Middle frontal gyrus (tissue), 1 donor: Measurements from ENCODE around the gene DCUN1D5.

Source experiments
- DNase-seq: peaks from one replicate; pipeline ENCODE4 v3.0.0-alpha.2; 2015; ENCODE audit warnings: low spot score; ENCODE audit errors: extremely low spot score

DCUN1D5 gene

GRCh38 chr11:103091801-103092524, at the start of gene DCUN1D5:
Gene DCUN1D5, minus strand, starts transcription at chr11:103092160. Its CDS starts 288 bp downstream, at chr11:103091872.
- DNase-seq: peak; percentile 92

DNA sequence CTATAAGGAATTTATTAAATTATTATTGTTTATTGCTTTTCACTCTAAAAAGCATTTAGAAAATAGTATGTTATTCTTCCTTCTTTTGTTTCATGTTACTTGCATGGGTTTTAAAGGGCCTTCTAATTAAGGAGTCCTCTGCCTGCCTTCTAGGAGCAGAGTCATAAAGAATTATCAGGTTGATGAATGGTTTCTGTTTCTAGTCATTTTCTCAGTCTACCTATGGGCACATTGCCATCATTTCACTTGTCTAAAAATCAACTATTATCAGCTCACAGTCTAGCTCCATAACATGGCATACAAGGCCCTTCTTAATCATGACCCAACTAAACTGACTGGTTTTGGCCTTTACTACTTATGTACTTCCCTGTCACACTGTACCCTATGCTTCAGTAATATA, 33.5 kb upstream of the DCUN1D5 start:
- DNase-seq: no peak

DNA sequence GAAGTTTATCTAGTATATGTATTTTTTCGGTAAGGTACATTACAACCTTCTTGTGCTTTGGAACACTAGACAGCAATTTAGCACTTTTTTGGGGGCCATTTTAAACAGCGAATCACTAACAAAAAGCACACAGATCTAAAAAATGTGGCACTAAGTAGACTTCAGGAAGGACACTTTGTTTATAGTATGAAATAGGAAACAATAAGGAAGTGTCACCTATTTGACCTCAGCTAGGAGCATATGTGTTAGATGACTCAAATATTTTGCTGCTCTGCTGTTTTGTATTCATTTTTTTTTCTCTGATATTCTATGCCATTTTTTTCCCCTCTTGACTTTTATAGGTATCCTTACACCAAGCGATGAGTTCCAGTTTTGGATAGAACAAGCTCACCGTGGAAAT, 22.9 kb upstream of the DCUN1D5 start:
- no peak for DNase-seq

DNA sequence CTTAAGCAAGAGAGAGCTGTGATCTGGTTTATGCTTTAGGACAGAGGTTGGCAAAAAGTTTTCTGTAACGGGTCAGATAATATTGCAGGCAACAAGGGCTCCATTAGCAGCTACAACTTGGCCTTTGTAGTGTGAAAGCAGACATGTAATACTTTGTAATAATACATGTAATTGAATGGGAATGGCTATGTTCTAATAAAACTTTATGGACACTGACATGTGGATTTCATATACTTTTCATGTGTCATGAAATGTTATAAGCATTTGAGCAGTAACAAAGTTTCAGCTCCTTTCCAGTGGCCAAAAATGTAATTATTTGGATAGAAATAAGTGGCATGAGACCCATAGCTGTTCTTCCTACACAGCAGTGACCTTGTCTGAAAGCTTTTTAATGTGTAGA, 20.4 kb upstream of the DCUN1D5 start:
- DNase-seq: no peak

- no peak for DNase-seq
Measured at GRCh38 chr11:103111400-103111799, 19.4 kb upstream of the DCUN1D5 start.

DNA sequence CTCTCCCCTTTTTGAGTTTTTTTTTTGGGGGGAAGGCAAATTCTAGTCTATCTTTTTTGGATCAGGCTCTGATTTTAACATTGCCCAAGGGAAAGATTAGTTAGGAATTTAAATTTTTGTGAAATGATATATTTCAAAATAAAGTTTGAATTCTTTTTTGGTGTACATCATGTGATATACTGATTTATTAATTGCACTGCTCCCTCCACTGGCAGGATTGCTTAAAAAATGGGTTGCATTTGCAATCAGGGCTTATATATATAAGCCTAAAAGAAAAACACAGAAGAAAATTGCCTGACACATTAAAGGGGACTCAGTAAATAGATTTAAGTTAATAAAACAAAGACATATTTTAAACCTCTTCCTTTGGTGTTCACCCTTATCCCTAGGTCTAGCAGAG, 18.4 kb upstream of the DCUN1D5 start:
- no peak for DNase-seq

- no peak for DNase-seq
Measured at GRCh38 chr11:103109818-103110388, 17.9 kb upstream of the DCUN1D5 start.

DNA sequence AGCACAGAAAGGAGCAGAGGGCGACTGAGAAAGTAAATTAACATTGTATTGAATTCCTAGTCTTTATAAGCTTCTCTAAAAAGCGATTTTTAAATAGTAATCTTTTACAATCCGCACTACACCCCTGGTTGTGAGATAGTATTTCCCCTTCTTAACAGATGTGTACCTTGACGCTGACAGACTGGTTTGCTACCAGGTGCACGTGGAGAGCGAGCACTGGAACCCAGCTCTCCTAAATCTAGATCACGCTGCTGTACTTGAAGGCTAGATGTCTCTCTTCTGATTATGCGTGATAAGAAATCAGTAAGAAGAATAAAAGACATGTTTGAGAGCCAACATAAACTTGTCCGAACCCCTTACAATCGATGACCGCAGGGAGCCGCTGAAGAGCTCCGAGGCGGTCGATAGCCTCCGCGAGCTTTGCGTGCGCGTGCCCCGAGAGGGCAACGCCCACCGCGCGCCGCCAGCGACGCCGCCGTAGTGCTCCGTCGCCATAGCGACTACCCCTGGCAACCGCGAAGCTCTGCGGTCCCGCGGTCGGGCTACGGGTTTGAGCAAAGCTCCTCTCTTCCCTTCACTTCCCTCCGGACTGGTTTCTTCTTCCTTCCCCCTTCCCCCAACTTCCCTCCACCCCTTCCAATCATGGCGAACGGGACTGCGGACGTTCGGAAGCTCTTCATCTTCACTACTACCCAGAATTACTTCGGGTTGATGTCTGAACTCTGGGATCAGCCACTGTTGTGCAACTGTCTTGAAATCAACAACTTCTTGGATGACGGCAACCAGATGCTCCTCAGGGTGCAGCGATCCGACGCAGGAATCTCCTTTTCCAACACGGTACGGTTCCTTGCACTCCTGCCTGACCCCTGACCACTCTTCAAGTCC, 17.2 kb upstream of the DCUN1D5 start, which contains the start of gene DYNC2H1:
TSS of gene DYNC2H1 (plus strand) at position 494 of the 885 bp plus-strand sequence. CDS start at position 643, 149 bp downstream.
- DNase-seq: peak; percentile 83

DNA sequence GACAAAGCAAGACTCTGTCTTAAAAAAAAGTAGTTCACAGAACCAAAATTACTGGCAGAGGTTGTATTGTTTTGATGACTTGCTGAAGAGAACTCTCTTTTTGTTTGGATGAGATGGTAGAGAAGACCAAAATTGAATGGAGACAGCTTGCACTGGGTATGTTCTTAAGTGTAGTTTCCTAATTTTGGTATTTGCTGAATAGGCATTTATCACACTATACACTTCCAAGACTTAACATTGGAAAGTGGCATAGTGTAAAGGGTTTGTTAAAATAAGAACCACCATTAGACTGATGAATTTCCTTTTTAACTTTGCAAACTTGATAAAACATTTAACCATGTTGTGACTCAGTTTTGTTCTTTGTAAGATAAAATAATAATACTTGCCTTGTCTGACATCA, 5.3 kb upstream of the DCUN1D5 start:
- DNase-seq: no peak

DNA sequence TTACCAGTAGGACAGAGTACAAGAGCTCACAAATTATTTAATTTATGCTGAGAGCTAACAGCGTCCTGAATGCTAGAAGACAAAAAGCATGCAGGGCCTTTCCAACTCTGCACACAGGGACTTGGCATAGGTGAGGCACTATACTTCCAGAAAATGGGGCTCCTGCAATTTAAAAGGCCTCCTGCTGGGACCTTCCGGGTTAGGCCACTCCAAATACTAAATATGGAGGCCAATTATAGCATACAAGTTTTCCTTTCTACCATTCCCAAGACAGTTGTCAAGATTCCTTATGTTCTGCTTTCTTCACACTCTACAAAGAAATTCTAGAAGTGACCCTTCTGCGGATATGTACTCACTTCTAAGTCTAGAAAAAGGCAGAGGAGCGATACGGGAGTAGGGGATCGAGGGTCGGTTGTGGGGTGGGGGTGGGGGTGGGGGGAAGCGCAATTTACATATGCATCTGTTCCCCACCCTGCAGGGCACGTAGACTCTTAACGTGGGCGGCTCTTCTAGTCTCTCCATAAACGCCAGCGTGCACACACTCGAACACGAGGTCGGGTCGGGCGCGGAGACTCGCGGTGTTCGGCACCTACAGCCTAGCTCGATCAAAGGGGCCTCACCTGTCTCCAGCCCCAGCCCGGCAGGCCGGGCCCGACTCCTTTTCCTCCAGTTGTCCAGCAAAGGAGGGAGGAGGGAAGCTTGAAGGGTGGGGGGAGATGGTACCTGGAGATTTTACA, 728 bp downstream of the DCUN1D5 start:
- no peak for DNase-seq

GRCh38 chr11:103086461-103086860, 5.5 kb downstream of the DCUN1D5 start:
- DNase-seq: no peak

DNA sequence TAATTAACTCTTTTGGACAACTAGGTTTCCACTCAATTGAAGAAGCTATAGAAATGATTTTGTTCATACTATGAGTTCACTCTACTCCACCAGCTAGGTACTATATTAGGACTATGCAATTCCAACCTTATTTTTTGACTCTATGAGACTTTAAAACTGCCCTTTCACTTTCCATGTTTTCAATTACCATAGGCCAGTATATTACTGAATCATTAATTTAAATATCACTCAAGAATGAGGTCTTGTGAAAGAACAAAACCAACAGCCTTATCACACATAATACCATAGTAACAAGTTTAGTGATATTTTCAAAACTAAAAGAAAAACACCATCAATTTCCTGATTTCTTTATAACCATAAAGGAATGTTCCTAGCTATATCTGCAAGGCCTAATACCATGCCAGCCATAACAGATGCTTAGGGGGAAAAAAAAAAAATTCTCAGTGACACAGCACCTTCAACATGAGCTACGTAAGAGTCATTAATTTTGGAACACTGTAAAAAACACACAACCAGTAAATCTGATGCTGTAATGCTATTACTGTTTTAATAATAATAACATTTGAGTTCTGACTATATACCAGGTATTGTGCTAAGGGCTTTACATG, 6.1 kb downstream of the DCUN1D5 start:
- DNase-seq: no peak

DNA sequence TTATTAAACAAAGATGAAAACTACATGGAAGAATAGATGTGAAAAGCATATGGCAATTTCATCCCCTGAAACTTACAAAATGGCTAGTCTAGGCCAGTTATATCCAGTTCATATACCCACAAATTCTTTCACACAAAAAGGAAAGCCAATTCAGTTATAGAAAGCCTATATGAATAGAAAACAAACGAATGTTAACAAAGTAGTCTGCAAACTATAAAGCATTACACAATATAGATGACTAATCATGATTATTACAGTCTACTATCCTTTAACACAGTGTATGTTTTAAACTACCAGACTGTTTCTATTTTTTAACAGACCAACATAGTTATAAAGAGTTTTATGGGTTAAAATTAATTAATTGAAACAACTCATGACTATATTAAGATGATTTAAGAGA, 12.1 kb downstream of the DCUN1D5 start:
- no peak for DNase-seq

DNA sequence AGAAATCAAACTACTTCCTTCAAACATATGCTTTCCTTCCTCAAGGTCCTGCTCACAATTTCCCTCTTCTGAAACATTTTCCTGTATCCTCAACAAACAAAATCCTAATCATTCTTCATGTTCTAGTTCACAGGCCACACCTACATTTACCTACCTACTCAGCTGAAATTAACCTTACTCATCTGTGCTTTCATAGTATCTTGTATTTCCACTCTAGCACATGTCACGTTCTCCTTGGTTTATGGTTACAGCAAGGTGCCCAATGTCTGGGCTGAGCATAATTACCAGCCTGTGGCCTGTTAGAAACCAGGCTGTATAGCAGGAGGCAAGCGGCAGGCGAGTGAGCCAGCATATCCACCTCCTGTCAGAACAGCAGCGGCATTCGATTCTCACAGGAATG, 13.2 kb downstream of the DCUN1D5 start:
- DNase-seq: no peak

GRCh38 chr11:103077554-103077953, 14.4 kb downstream of the DCUN1D5 start:
- DNase-seq: no peak

- no peak for DNase-seq
Measured at GRCh38 chr11:103076361-103076760, 15.6 kb downstream of the DCUN1D5 start.

DNA sequence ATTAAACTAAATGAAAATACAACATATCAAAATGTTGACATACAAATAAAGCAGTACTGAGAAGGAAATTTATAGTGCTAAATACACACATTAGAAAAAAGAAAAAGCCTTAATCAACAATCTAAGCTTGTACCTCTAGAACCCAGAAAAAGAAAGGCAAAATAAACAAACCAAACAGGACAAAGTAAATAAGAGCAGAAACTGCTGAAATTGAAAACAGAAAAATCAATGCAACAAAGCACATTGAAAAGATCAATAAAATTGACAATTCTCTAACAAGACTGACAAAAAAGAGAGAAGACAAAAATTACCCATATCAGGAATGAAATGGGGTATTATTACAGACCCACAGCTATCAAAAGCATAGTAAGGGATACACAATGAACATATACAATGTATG, 21.0 kb downstream of the DCUN1D5 start:
- DNase-seq: no peak

DNA sequence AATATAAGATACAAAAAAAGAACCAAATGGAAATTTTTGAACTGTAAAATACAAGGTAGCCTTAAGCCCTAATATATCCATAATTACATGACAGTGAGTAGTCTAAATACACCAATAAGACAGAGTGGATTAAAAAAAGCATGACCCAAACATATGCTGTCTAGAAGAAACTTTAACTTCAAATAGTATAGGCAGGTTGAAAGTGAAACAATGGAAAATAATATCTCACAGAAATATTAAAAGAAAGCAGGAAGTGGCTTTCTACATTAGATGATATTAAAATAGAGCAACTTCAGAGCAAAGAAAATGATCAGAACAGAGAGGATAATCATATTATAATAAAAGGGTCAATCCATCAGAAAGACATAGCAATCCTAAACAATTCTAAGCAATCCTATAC, 21.8 kb downstream of the DCUN1D5 start:
- no peak for DNase-seq

- DNase-seq: no peak
Measured at GRCh38 chr11:103069367-103069766, 22.6 kb downstream of the DCUN1D5 start.

- no peak for DNase-seq
Measured at GRCh38 chr11:103067118-103067517, 24.8 kb downstream of the DCUN1D5 start.

DNA sequence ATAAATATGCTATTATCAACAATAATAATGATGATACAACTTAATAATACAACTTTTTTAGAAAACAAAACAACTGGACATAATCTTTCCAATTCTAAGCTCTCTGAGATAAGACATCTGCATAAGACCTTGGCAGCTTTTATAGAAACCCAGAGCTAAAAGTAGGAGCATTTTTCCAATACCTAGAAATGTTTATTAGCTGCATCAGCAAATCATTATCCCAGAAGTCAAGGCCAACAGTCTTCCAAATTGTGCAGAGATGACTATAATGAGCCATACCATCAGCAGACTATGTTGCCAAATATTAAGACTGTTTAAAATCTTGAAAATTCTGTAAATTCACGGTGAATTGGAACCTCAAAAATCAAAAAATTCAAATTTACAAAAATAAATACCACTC, 30.3 kb downstream of the DCUN1D5 start:
- no peak for DNase-seq
